Fibroblast of the conjunctiva (primary cell): Measurements from ENCODE around the gene TNFRSF14.

ENCODE experiments used
- DNase-seq: peaks from one replicate; pipeline ENCODE4 v3.0.0-alpha.2; 2010; ENCODE audit warnings: low read depth

Gene TNFRSF14

GRCh38 chr1:2602311-2602835, 46.2 kb downstream of the TNFRSF14 start:
- no peak for DNase-seq

GRCh38 chr1:2602866-2603520, 46.8 kb downstream of the TNFRSF14 start:
- DNase-seq, result no peak

GRCh38 chr1:2603521-2604155, 47.5 kb downstream of the TNFRSF14 start:
- no peak for DNase-seq

- DNase-seq, result no peak
Observed at GRCh38 chr1:2604156-2604843, 48.1 kb downstream of the TNFRSF14 start.

- DNase-seq, result no peak
Observed at GRCh38 chr1:2604844-2605508, 48.8 kb downstream of the TNFRSF14 start.

GRCh38 chr1:2605509-2606395, 49.6 kb downstream of the TNFRSF14 start:
- DNase-seq, result no peak

- DNase-seq, result no peak
Observed at GRCh38 chr1:2606396-2606880, 50.3 kb downstream of the TNFRSF14 start.

GRCh38 chr1:2606881-2607621, 50.9 kb downstream of the TNFRSF14 start:
- DNase-seq, result no peak

GRCh38 chr1:2607641-2608091, 51.5 kb downstream of the TNFRSF14 start:
- DNase-seq, result no peak

- DNase-seq, result no peak
Observed at GRCh38 chr1:2609319-2610035, 53.3 kb downstream of the TNFRSF14 start.

- DNase-seq, result no peak
Observed at GRCh38 chr1:2610036-2610959, 54.1 kb downstream of the TNFRSF14 start.

- no peak for DNase-seq
Observed at GRCh38 chr1:2611031-2611501, 54.9 kb downstream of the TNFRSF14 start.

GRCh38 chr1:2611621-2612437, 55.7 kb downstream of the TNFRSF14 start:
- no peak for DNase-seq

- no peak for DNase-seq
Observed at GRCh38 chr1:2612591-2613365, 56.6 kb downstream of the TNFRSF14 start.
